Right atrium auricular region (tissue), 2 donors: ENCODE data around the gene CARMIL1. TPM values are rescaled to one million over a fixed set of nuclear protein-coding genes. Genes with fewer than 3 reads are reported as not detected.
A peak's percentile ranks its signal among the peaks of the same experiment; 100 is the strongest.

Source experiments
- DNase-seq: peaks from one replicate; pipeline ENCODE4 v3.0.0-alpha.2; 2019; ENCODE audit warnings: low spot score
- H3K27ac ChIP-seq, 2 donors: fragments of 200-600 bp; sonication (generic); 1 replicate in 1 of 2; 2 replicates in 1 of 2; pipeline ENCODE4 v1.5.1; 2016 to 2019
- H3K27me3 ChIP-seq, 2 donors: fragments of 200-600 bp; sonication (generic); one replicate each; pipeline versions ENCODE4 v1.5.1 to v1.6.0; 2017 to 2019
- H3K36me3 ChIP-seq: fragments of 200-600 bp; sonication (generic); one replicate; pipeline ENCODE4 v1.5.1; 2016
- H3K4me1 ChIP-seq, 2 donors: fragments of 200-600 bp; sonication (generic); one replicate each; pipeline versions ENCODE4 v1.5.1 to v1.6.0; 2017 to 2019
- H3K4me3 ChIP-seq, 2 donors: fragments of 200-600 bp; sonication (generic); 1 replicate in 1 of 2; 2 replicates in 1 of 2; pipeline ENCODE4 v1.5.1; 2017 to 2019; ENCODE audit warnings: mild to moderate bottlenecking in 1 of 2, moderate library complexity in 1 of 2
- H3K9me3 ChIP-seq, 2 donors: fragments of 200-600 bp; sonication (generic); one replicate each; pipeline ENCODE4 v1.5.1; 2019
- total RNA-seq, 2 donors: library from RNA; depleted of rRNA; stranded (reverse); fragments of >200 nt; gene quantifications; one replicate each; pipeline ENCODE4 v1.1.0, GENCODE V29; 2016
- TF ChIP-seq, protein P1 (sequence below), 2 donors: fragments of 200-600 bp; sonication (generic); IDR thresholded peaks; one replicate each; pipeline ENCODE4 v1.5.1; 2019; ENCODE audit warnings: antibody characterized with exemption in 2 of 2

CARMIL1 gene
- total RNA-seq, 2 donors from 2014 or later = 7.9 to 29.4 TPM

DNA sequence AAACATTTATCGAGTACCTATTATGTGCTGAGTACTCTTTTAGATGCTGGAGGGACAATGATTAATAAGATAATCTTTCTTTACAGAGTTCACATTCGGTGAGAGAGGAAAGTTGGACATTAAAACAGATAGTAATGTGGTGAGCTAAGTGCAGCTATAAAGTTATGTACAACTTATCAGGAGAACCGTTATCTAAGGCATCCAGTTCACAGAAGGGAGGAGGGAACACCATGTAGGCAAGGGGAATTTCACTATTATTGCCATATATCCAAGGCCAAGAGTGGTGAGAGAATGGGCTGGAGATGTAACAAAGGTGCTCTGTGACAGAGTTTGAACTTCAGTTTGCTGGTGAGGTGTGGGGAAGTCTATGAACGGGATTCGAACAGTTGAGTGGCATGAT lies 105.8 kb downstream of the CARMIL1 start:
- Histone ChIP-seq H3K9me3 (no peaks in the 10 kb centered on the region), H3K27ac (peak overlapping the region in 1 of 2 donors; percentile 35), H3K4me3 (no peak overlapping the region), H3K36me3 (no peaks in the 10 kb centered on the region), H3K27me3 (no peaks in the 10 kb centered on the region), H3K4me1 (peaks cover 0 to 4% of the 10 kb centered on the region in 2 donors)
- TF ChIP-seq, protein P1, sequence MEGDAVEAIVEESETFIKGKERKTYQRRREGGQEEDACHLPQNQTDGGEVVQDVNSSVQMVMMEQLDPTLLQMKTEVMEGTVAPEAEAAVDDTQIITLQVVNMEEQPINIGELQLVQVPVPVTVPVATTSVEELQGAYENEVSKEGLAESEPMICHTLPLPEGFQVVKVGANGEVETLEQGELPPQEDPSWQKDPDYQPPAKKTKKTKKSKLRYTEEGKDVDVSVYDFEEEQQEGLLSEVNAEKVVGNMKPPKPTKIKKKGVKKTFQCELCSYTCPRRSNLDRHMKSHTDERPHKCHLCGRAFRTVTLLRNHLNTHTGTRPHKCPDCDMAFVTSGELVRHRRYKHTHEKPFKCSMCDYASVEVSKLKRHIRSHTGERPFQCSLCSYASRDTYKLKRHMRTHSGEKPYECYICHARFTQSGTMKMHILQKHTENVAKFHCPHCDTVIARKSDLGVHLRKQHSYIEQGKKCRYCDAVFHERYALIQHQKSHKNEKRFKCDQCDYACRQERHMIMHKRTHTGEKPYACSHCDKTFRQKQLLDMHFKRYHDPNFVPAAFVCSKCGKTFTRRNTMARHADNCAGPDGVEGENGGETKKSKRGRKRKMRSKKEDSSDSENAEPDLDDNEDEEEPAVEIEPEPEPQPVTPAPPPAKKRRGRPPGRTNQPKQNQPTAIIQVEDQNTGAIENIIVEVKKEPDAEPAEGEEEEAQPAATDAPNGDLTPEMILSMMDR (IDR thresholded peaks at IDR 0.05) = no peak
- no peak for DNase-seq

DNA sequence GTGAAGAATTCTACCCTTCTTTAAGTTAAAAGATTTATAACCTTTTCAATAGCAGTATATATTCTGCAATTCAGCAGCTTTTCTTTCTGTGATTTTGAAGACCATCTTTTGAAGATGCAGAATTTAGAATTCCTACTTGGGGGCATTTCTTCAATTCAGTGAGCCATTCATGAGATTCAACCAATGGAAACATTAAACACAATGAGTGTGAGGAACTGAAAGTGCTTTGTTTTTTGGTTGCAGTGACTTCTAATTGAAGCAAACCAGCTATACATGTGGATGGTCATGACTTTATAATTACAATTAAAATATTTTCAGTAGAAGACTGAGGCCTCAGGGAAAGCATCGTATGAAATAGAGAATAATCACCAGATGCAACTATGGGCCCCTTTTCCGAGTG lies 108.3 kb downstream of the CARMIL1 start:
- DNase-seq = no peak
- no peaks in the 10 kb centered on the region for H3K27me3 ChIP-seq
- H3K9me3 ChIP-seq = no peaks in the 10 kb centered on the region
- no peak overlapping the region for H3K27ac ChIP-seq
- no peak overlapping the region for H3K4me3 ChIP-seq
- H3K36me3 ChIP-seq = no peaks in the 10 kb centered on the region
- peaks cover 0 to 4% of the 10 kb centered on the region in 2 donors for H3K4me1 ChIP-seq
- TF ChIP-seq, protein P1 (IDR thresholded peaks at IDR 0.05) = no peak

DNA sequence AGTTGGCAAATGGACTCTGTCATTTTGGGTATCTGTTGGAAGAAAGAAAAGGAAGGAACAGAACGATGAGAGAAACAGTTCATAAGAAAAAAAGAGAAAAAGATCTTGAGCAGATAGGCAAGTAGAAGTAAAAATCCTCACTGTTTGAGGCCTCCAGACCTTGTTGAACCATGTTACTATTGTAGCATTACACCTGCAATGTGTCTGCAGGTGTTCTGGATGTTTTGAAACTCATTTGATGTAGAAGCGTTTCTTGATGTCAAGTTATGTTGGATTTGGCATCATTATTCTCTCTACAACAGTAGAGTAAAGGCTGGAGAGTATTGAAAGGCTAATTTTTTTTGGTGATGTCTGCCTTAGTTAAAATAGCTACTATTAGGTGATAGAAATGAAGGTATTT lies 108.7 kb downstream of the CARMIL1 start:
- no peak overlapping the region for H3K27ac ChIP-seq
- H3K9me3 ChIP-seq = no peaks in the 10 kb centered on the region
- H3K4me1 ChIP-seq = peaks cover 0 to 4% of the 10 kb centered on the region in 2 donors
- H3K27me3 ChIP-seq = no peaks in the 10 kb centered on the region
- no peak for DNase-seq
- TF ChIP-seq, protein P1 (IDR thresholded peaks at IDR 0.05) = no peak
- no peak overlapping the region for H3K4me3 ChIP-seq
- H3K36me3 ChIP-seq = no peaks in the 10 kb centered on the region

DNA sequence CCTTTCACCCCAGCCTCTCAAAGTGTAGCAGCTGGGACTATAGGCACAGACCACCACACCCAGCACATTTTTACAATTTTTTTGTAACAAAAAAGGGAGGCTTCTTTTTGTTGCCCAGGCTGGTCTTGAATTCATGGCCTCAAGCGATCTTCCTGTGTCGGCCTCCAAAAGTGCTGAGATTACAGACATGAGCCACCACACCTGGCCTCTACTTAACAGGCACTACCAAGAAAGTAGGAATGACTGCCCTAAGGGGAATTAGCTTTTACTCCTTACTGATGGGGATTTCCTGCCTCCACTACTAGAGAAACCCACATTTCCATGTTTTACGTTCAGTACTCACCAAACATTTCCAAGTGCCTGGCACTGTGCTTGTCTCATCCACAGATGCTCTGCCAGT lies 109.6 kb downstream of the CARMIL1 start:
- H3K4me1 ChIP-seq = peaks cover 0 to 4% of the 10 kb centered on the region in 2 donors
- H3K4me3 ChIP-seq = no peak overlapping the region
- no peaks in the 10 kb centered on the region for H3K9me3 ChIP-seq
- no peaks in the 10 kb centered on the region for H3K36me3 ChIP-seq
- TF ChIP-seq, protein P1 (IDR thresholded peaks at IDR 0.05) = no peak
- DNase-seq = no peak
- H3K27me3 ChIP-seq = no peaks in the 10 kb centered on the region
- no peak overlapping the region for H3K27ac ChIP-seq

DNA sequence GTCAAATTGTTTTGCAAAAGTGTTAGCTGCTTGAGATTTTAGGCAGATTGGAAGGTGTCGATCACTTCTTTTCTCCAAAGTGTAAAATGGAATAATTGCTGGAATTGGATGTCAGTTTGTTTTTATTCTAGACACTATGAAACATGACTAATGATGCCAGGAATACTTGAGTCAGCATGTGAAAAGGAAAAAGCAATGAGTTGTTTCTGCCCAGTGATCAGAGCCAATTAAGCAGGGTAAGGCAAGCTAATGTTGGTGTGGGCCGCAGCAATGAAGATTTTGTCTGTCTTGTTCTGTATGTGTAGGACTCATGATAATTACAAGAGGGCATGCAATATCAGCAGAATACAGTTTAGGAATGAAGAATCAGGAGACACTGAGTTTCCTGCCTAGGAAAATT lies 110.3 kb downstream of the CARMIL1 start:
- H3K9me3 ChIP-seq = no peaks in the 10 kb centered on the region
- no peak overlapping the region for H3K27ac ChIP-seq
- no peak overlapping the region for H3K4me3 ChIP-seq
- H3K36me3 ChIP-seq = no peaks in the 10 kb centered on the region
- no peak for DNase-seq
- H3K4me1 ChIP-seq = peaks cover 0 to 4% of the 10 kb centered on the region in 2 donors
- TF ChIP-seq, protein P1 (IDR thresholded peaks at IDR 0.05) = no peak
- no peaks in the 10 kb centered on the region for H3K27me3 ChIP-seq

DNA sequence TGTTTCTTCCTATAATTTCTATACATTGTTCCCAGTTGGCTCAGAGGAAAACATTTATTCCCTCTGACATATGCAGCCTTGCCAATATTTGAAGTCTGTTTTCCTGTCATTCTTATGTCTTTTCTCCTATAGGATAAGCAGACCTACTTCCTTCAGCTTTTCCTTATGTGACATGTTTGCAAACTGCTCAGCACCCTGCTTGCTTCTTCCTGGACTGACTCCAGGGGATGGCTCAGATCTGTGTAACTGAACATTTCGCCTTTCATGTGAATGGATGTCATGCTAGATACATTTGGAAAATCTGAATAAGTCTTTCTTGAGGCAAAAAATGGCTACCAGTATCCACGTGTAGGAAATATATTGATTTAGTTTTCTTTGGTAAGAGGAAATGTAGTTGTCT lies 113.2 kb downstream of the CARMIL1 start:
- H3K4me3 ChIP-seq = no peak overlapping the region
- H3K4me1 ChIP-seq = peaks cover 0 to 4% of the 10 kb centered on the region in 2 donors
- no peaks in the 10 kb centered on the region for H3K27me3 ChIP-seq
- TF ChIP-seq, protein P1 (IDR thresholded peaks at IDR 0.05) = no peak
- DNase-seq = no peak
- no peaks in the 10 kb centered on the region for H3K9me3 ChIP-seq
- H3K36me3 ChIP-seq = no peaks in the 10 kb centered on the region
- H3K27ac ChIP-seq = no peak overlapping the region
